ENCODE data around the gene CD27.
A peak's percentile ranks its signal among the peaks of the same experiment; 100 is the strongest.

Gene CD27

GRCh38 chr12:6434205-6435140, 10.3 kb upstream of the CD27 start:
- DNase-seq, result no peak

- DNase-seq, result no peak
Observed at GRCh38 chr12:6435961-6436715, 8.6 kb upstream of the CD27 start.

GRCh38 chr12:6437586-6437985, 7.2 kb upstream of the CD27 start:
- no peak for DNase-seq

GRCh38 chr12:6438345-6438744, 6.4 kb upstream of the CD27 start:
- DNase-seq, result no peak

- no peak for DNase-seq
Observed at GRCh38 chr12:6440391-6440790, 4.4 kb upstream of the CD27 start.

- DNase-seq, result no peak
Observed at GRCh38 chr12:6442836-6443235, 1.9 kb upstream of the CD27 start.

- DNase-seq, result no peak
Observed at GRCh38 chr12:6443361-6443983, 1.3 kb upstream of the CD27 start.

- no peak for DNase-seq
Observed at GRCh38 chr12:6444031-6444430, 724 bp upstream of the CD27 start.

GRCh38 chr12:6450091-6450868, 5.5 kb downstream of the CD27 start:
- DNase-seq, result no peak

- no peak for DNase-seq
Observed at GRCh38 chr12:6450869-6451347, 6.2 kb downstream of the CD27 start.

GRCh38 chr12:6451348-6452244, 6.8 kb downstream of the CD27 start, which contains the start of gene TAPBPL:
TSS of gene TAPBPL (plus strand) at chr12:6452042. CDS start at chr12:6452249, 207 bp downstream.
- peak; percentile 92 to 96 for DNase-seq

- DNase-seq, result peak; percentile 18 to 42
Observed at GRCh38 chr12:6452245-6452943, 7.6 kb downstream of the CD27 start.

GRCh38 chr12:6452944-6453630, 8.3 kb downstream of the CD27 start:
- no peak for DNase-seq

GRCh38 chr12:6457220-6457945, 12.6 kb downstream of the CD27 start:
- no peak for DNase-seq

- DNase-seq, result no peak
Observed at GRCh38 chr12:6458281-6459003, 13.7 kb downstream of the CD27 start.

GRCh38 chr12:6459004-6459337, 14.2 kb downstream of the CD27 start:
- DNase-seq, result no peak

GRCh38 chr12:6460751-6461371, 16.1 kb downstream of the CD27 start:
- no peak for DNase-seq
